ENCODE results near the gene RASL10B.

The RASL10B gene

DNA sequence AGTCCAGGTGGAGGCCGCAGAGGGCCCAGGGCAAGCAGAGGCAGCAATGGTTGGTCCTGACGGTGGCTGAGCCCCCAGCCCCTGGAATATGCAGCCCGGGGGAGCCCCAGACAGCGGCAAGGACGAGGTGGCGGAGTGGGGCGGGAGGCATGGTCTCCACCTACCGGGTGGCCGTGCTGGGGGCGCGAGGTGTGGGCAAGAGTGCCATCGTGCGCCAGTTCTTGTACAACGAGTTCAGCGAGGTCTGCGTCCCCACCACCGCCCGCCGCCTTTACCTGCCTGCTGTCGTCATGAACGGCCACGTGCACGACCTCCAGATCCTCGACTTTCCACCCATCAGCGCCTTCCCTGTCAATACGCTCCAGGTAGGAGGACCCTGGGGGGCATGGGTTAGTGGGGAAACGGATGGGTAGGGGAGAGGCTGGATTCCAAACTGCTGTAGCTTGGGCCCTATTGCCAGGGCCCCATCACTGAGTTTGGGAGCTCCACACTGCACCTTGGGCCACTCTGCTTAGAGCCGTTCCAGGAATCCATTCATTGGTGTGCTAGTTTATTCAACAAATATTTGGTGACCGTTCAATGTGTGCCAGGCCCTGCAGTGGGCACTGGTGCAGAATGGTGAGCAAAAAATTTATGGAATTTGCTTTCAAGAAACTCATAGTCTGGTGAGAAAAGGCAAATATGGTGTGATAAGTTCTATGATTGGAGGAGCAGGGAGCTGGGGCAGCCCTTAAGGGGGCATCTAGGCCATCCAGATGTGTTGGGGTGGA lies 3.8 kb downstream of the RASL10B start:
- CTCF ChIA-PET, result interaction anchor here (1.4 to 3.2 kb wide), 4 partner anchors 12 to 29 kb away, joined by 3 to 18 read pairs (median 4); no protein-coding TSS in a partner anchor
- no peak for DNase-seq (ENCODE audit: extremely low spot score)
- TF ChIP-seq, protein P1, sequence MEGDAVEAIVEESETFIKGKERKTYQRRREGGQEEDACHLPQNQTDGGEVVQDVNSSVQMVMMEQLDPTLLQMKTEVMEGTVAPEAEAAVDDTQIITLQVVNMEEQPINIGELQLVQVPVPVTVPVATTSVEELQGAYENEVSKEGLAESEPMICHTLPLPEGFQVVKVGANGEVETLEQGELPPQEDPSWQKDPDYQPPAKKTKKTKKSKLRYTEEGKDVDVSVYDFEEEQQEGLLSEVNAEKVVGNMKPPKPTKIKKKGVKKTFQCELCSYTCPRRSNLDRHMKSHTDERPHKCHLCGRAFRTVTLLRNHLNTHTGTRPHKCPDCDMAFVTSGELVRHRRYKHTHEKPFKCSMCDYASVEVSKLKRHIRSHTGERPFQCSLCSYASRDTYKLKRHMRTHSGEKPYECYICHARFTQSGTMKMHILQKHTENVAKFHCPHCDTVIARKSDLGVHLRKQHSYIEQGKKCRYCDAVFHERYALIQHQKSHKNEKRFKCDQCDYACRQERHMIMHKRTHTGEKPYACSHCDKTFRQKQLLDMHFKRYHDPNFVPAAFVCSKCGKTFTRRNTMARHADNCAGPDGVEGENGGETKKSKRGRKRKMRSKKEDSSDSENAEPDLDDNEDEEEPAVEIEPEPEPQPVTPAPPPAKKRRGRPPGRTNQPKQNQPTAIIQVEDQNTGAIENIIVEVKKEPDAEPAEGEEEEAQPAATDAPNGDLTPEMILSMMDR (IDR thresholded peaks at IDR 0.05; ENCODE audit: control extremely low read depth, extremely low read depth, low read depth, missing control alignments), result no peak
- POLR2A ChIA-PET, result no interaction called here

DNA sequence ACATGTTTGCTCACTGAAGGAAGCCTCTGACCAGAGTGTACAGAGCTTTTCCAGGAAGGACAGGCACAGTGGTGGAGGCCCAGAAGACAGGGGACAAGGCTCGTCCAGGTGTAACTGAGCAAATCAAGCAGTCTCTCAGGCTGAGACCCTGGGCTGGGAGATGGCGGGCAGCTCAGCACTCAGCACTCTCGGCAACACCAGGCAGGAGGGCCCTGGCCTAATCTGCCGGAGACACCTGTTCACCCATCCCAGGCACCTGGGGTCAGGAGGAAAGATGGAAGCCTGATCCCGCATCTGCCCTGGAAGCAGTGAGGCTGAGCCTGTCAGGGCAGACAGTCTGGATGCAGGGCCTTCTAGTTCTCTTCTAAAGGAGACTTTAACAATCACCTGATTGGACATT lies 4.8 kb downstream of the RASL10B start:
- TF ChIP-seq, protein P1 (IDR thresholded peaks at IDR 0.05; ENCODE audit: control extremely low read depth, extremely low read depth, low read depth, missing control alignments), result no peak
- CTCF ChIA-PET, result interaction anchor here (1.4 to 3.2 kb wide), 4 partner anchors 12 to 28 kb away, joined by 3 to 18 read pairs (median 4); no protein-coding TSS in a partner anchor
- no peak for DNase-seq (ENCODE audit: extremely low spot score)
- POLR2A ChIA-PET, result no interaction called here

DNA sequence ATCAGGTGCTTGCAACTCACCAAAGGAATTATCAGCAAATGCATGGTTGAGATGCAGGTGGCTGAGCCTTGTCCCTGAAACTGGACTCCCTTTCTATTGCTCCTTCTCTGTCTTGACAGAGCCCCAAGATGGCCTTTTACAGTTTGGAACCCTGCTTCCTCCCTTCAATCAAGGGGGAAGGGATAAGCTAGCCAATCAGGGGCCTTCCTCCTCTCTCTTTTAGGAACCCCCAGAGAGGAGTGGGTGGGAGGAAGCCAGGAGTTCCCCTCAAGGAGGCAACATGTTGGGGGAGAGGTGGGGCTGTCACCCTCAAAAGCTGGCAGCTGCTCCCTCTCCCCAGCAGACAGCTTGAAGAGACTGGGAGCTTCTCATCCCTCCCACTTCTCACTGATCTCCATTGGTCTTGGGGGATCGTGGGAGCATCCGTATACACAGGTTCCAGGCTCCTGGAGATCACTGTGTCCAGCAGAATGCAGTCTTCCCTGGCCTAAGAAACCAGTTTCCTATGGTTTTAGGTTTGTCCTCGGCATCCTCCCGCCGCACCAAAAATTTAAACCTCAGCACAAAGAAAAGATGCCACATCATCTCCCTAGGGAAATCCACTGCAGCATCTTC lies 7.2 kb downstream of the RASL10B start:
- POLR2A ChIA-PET, result no interaction called here
- TF ChIP-seq, protein P1 (IDR thresholded peaks at IDR 0.05; ENCODE audit: control extremely low read depth, extremely low read depth, low read depth, missing control alignments), result no peak
- CTCF ChIA-PET, result interaction anchor here (1.0 to 3.2 kb wide), 2 partner anchors 9 kb away, joined by 5 to 18 read pairs; no protein-coding TSS in a partner anchor
- DNase-seq (ENCODE audit: extremely low spot score), result peak; percentile 21

DNA sequence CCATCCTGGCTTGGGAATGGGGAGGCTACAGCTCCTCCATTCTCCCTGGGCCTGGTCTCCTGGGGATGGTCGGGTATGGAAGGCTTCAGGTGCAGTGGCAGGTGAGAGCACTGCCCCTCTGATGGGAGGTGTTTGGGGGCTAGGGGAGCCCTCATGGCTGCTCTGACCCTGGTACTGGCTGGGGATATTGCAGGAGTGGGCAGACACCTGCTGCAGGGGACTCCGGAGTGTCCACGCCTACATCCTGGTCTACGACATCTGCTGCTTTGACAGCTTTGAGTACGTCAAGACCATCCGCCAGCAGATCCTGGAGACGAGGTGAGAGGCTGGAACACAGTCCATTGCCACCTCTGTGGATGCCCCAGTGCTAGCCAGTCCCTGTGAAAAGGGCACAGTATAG lies 8.8 kb downstream of the RASL10B start:
- TF ChIP-seq, protein P1 (IDR thresholded peaks at IDR 0.05; ENCODE audit: control extremely low read depth, extremely low read depth, low read depth, missing control alignments), result no peak
- no peak for DNase-seq (ENCODE audit: extremely low spot score)
- CTCF ChIA-PET, result interaction anchor here (0.8 to 1.0 kb wide), 2 partner anchors 127 to 207 kb away, joined by 3 to 4 read pairs; no protein-coding TSS in a partner anchor
- POLR2A ChIA-PET, result no interaction called here

DNA sequence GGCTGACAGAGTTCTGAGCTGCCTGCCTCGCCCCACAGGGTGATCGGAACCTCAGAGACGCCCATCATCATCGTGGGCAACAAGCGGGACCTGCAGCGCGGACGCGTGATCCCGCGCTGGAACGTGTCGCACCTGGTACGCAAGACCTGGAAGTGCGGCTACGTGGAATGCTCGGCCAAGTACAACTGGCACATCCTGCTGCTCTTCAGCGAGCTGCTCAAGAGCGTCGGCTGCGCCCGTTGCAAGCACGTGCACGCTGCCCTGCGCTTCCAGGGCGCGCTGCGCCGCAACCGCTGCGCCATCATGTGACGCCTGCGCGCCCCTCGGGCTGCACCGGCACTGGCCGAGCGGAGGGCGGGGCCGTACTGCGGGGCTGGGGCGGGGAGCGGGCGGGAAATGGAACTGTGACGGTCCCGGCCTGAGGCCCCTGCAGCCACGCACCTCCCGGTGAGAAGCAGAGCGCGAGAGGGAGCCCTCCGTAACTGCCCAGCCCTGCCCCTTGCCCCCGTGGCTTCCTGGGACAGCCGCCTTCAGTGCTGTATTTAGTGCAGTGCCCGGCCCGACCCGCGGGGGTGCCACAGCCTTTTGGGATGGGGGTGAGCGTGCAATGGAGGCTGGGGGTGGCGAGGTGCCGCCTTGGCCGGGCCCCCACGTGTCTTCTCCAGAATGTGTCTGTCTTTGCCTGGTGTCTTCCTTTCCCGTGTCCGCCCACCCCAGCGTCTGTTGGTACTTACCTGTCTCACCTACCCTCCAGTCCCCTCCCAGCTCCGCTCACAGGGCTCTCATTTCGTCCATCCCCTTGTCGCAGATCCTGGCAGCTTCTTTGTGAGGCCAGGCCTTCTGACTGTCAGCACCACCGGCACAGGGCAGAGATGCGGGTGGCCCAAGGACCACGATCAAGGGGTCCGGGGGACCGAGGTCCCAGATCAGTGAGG lies 9.8 kb downstream of the RASL10B start:
- no peak for DNase-seq (ENCODE audit: extremely low spot score)
- TF ChIP-seq, protein P1 (IDR thresholded peaks at IDR 0.05; ENCODE audit: control extremely low read depth, extremely low read depth, low read depth, missing control alignments), result no peak
- ChIA-PET CTCF (interaction anchor here (2.1 kb wide), 1 partner anchor 22 kb away, joined by 5 read pairs; no protein-coding TSS in a partner anchor), POLR2A (no interaction called here)

DNA sequence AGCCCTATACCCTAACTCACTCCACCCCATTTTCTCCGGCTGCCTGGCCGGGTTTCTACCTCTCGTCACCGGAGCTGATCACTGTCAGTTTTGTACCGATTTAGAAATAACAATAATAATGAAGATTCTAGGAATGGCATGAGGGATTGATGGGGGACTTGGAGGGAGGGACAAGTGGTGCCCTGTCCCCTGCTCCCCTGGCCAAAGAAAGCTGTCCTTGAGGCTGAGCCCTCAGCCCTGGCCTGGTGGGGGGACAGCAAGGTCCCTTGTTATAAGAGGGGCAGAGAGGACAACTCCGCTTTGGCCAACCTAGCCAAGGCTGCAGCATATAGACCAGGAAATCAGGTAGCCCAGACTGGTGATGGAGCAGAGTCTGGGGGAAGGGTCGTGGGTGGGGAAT lies 11.1 kb downstream of the RASL10B start:
- TF ChIP-seq, protein P1 (IDR thresholded peaks at IDR 0.05; ENCODE audit: control extremely low read depth, extremely low read depth, low read depth, missing control alignments), result no peak
- ChIA-PET CTCF (interaction anchor here (1.1 to 2.3 kb wide), 3 partner anchors 19 to 134 kb away, joined by 3 to 5 read pairs (median 4); no protein-coding TSS in a partner anchor), POLR2A (no interaction called here)
- no peak for DNase-seq (ENCODE audit: extremely low spot score)

Data from GM10248 (cell line).